GM19043 (cell line): ENCODE results near the gene YTHDC2.

Experiments used
- ATAC-seq: cut with Tn5 transposase; IDR thresholded peaks from one replicate; pipeline ENCODE4 v1.9.1; 2021; ENCODE audit warnings: low read depth; ENCODE audit not compliant: unreplicated experiment

Gene YTHDC2

GRCh38 chr5:113513384-113514288 is at the start of gene YTHDC2:
YTHDC2 (plus strand) TSS chr5:113513694; CDS start chr5:113513896, 202 bp downstream.
- peak; percentile 98 for ATAC-seq

GRCh38 chr5:113474100-113474728 is 39.3 kb upstream of the YTHDC2 start:
- ATAC-seq = no peak

- ATAC-seq = no peak
Observed at GRCh38 chr5:113478691-113479090, 34.8 kb upstream of the YTHDC2 start.

- no peak for ATAC-seq
Observed at GRCh38 chr5:113480243-113480642, 33.3 kb upstream of the YTHDC2 start.

- no peak for ATAC-seq
Observed at GRCh38 chr5:113487416-113487780, 26.1 kb upstream of the YTHDC2 start.

- ATAC-seq = no peak
Observed at GRCh38 chr5:113487781-113488644, 25.5 kb upstream of the YTHDC2 start, which contains the start of gene MCC. MCC (minus strand) TSS chr5:113488453.

- ATAC-seq = no peak
Observed at GRCh38 chr5:113488645-113489184, 24.8 kb upstream of the YTHDC2 start.

GRCh38 chr5:113489299-113489698 is 24.2 kb upstream of the YTHDC2 start:
- no peak for ATAC-seq

GRCh38 chr5:113490317-113490716 is 23.2 kb upstream of the YTHDC2 start:
- no peak for ATAC-seq

GRCh38 chr5:113491022-113491421 is 22.5 kb upstream of the YTHDC2 start:
- ATAC-seq = no peak

- no peak for ATAC-seq
Observed at GRCh38 chr5:113493446-113493845, 20.0 kb upstream of the YTHDC2 start.

GRCh38 chr5:113495422-113495841 is 18.1 kb upstream of the YTHDC2 start:
- no peak for ATAC-seq

- ATAC-seq = no peak
Observed at GRCh38 chr5:113502073-113502472, 11.4 kb upstream of the YTHDC2 start.

- no peak for ATAC-seq
Observed at GRCh38 chr5:113503146-113503545, 10.3 kb upstream of the YTHDC2 start.

GRCh38 chr5:113505181-113505580 is 8.3 kb upstream of the YTHDC2 start:
- ATAC-seq = no peak

GRCh38 chr5:113507601-113508000 is 5.9 kb upstream of the YTHDC2 start:
- ATAC-seq = no peak

GRCh38 chr5:113508756-113509155 is 4.7 kb upstream of the YTHDC2 start:
- ATAC-seq = no peak

- ATAC-seq = no peak
Observed at GRCh38 chr5:113510836-113511451, 2.5 kb upstream of the YTHDC2 start.

- no peak for ATAC-seq
Observed at GRCh38 chr5:113512341-113512740, 1.2 kb upstream of the YTHDC2 start.

GRCh38 chr5:113514289-113514635 is 768 bp downstream of the YTHDC2 start:
- no peak for ATAC-seq
